Measurements from ENCODE around the gene SBF2.
"Not testable (repeated sequence)": the region's sequence is repeated elsewhere in the genome, so short reads cannot be mapped to it uniquely, and the experiment has no call there.

The SBF2 gene

DNA sequence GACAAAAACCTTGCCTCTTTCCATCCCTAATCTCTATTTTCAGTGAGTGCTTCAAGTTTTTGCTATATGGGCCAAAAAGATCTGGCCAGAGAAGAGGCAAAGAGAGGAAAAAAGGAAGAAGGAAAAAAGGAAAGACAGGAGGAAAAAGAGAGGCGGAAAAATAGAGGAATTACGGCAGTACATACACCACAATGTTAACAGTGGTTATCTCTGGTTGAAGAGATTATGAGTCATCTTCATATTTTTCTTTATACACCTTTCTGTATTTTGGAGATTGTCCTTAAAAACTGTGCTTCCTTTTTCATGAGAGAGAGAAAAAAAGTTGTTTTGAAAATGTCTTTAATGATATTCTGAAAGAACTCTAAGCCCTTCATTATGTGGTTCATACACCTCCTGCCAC is 133.7 kb downstream of the SBF2 start:
- no peak for DNase-seq

DNA sequence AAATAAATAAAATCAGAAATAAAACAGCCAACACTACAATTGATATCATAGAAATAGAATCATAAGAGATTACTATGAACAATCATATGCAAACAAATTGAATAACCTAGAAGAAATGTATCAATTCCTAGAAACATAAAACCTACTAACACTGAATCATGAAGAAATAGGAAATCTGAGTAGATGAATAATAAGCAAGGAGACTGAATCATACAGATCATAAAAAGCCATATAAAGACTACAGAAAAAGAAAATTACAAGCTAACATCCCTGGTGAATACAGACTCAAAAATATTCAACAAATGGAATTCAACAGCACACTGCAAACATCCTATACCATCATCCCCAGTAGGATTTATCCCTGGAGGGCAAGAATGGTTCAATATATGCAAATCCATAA is 135.6 kb downstream of the SBF2 start:
- no peak for DNase-seq

DNA sequence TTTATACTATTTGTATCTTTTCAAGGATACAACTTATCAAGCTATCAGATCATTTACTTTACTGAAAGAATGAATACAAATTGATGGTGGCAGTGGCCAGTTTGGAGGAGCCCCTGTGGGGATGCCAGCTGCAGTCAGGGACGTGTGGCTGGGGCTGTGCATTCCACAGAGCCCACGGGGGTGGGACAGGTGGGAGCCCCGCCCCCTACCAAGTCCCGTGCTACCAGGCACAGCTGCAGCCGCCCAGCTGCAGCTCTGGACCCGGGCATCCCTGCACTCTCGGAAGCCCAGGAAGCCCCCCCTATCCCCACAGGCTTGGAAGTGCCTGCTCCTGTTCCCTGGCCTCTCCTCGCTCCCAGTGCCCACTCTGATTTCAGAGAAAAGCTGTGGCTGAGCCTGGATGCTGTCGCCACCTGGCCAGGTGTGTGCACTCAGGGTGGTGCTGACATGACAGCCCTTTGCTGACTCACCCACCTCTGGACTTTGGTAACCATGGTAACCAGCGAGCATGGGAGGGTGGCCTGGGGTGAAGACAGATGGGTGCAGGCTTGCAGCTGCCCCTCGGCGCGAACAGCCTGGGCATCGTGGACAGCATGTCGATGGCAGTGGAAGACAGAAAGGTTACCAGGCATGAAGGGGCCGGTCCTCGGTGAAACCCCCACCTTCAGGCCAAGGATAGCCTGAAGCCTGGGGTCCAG is 138.1 kb downstream of the SBF2 start:
- DNase-seq: no peak

DNA sequence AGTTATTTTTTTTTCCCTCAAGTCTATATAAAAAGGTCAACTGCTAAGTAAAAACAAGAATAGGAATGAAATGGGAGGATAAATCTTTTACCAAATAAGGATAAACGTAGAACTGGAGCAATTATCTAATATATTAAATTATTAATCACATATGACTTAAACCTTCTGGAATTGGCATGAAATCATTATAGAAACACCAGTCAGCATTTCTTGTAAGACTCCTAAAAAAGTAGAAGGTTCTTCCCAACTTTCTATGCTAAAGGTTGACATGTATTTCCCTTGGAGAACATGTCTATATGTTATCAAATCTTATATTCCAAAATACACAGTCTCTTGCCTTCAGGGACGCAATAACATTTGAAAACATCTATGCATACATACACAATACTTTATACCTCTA is 143.2 kb downstream of the SBF2 start:
- DNase-seq: no peak

DNA sequence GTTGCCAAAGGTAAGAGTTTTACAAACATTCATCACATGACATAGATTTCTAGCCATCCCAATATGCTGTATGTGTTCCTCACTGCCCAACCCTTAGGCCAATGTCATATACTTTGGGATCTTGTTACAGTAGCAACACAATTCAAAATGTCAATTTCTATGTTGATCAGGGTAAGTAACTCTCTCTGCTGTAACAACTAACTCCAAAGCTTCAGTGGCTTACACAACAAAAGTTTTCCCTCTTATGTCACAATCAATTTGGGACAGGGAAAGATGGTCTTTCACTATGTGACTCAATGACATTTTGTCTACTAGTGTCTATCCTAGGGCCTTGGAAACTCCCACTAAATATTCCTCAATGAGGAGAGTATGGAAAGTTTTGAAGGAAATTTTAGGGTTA is 144.5 kb downstream of the SBF2 start:
- DNase-seq: no peak

DNA sequence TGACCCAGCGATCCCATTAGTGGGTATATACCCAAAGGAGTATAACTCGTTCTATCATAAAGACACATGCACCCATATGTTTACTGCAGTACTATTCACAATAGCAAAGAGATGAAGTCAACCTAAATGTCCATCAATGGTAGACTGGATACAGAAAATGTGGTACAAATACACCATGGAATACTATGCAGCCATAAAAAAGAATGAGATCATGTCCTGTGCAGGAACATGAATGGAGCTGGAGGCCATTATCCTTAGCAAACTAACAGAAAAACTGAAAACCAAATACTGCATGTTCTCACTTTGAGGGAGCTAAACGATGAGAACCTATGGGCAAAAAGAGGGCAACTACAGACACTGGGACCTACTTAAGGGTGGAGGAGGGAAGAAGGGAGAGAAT is 146.8 kb downstream of the SBF2 start:
- DNase-seq: no peak

DNA sequence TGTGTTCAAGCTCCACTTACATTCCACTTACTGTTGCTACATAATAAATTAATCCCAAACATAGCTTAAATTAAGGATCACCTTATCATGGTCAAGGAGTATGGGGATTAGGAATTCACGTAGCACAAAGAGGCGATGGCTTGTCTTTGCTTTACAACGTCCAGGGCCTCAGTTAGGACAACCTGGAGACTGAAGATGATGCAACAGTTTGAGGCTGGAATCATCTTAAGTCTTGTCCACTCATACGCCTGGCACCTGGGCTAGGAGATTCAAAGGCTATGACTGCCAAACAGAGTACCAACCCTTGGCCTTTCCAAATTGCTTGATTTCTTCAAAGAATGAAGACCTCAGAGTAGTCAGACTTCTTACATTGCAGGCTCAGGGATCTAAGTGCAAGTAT is 149.1 kb downstream of the SBF2 start:
- no peak for DNase-seq

DNA sequence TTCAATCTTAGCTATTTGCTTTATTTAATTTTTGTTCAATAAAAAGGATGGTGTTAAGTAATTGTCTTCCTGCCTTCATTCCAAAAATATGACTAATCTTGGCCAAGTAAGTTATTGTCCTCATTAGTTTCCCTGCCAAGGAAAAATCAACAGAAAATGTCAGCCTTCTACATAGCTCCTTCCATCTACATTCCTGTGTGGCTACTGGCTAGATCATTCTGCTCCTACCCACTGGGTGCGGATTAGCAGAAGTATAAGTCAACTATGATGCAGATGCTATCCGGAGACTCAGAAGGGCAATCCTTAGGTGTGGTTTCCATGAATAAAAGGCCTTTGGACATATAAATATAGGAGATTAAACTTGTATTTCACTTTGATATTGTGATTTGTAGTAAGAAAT is 154.4 kb downstream of the SBF2 start:
- no peak for DNase-seq

DNA sequence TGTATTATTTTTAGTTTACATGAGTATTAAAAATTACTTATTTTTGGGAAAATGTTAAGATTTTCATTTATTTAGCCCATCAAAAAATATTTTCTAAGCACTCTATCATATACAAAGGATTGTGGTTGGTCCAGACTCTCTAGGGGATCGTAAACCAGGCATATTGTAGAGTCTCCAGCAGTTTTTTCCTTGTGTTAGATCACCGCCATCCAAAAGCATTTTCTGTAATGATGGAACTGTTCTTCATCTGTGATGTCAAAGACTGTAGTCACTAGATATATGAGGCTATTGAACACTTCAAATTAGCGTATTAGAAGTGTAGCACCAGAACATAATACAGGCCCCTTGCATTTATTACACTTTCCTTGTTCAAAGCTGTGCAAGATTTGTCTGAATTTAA is 154.9 kb downstream of the SBF2 start:
- DNase-seq: no peak

DNA sequence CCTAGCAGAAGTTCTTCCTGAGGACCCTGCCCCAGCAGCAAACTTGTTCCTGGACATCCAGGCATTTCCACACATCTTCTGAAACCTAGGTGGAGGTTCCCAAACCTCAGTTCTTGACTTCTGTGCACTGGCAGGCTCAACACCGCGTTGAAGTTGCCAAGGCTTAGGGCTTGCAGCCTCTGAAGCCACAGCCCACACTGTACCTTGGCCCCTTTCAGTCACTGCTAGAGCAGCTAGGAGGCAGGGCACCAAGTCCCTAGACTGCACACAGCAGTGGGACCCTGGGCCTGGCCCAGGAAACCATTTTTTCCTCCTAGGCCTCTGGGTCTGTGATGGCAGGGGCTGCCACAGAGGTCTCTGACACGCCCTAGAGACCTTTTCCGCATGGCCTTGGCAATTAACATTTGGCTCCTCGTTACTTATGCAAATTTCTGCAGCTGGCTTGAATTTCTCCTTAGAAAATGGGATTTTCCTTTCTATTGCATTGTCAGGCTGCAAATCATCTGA is 159.0 kb downstream of the SBF2 start:
- no peak for DNase-seq

DNA sequence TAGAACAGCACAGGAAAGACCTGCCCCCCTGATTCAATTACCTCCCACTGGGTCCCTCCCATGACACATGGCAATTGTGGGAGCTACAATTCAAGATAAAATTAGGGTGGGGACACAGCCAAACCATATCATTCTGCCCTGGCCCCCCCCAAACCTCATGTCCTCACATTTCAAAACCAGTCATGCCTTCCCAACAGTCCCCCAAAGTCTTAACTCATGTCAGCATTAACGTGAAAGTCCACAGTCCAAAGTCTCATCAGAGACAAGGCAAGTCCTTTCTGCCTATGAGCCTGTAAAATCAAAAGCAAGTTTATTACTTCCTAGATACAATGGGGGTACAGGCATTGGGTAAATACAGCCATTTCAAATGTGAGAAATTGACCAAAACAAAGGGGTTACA is 159.8 kb downstream of the SBF2 start:
- DNase-seq: not testable (repeated sequence)

DNA sequence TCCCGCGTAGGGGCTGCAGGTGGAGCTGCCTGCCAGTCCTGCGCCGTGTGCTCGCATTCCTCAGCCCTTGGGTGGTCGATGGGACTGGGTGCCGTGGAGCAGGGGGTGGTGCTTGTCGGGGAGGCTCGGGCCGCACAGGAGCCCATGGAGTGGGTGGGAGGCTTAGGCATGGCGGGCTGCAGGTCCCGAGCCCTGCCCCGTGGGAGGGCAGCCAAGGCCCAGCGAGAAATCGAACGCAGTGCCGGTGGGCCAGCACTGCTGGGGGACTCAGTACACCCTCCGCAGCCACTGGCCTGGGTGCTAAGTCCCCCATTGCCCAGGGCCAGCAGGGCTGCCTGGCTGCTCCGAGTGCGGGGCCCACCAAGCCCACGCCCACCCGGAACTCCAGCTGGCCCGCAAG is 160.8 kb downstream of the SBF2 start:
- not testable (repeated sequence) for DNase-seq

DNA sequence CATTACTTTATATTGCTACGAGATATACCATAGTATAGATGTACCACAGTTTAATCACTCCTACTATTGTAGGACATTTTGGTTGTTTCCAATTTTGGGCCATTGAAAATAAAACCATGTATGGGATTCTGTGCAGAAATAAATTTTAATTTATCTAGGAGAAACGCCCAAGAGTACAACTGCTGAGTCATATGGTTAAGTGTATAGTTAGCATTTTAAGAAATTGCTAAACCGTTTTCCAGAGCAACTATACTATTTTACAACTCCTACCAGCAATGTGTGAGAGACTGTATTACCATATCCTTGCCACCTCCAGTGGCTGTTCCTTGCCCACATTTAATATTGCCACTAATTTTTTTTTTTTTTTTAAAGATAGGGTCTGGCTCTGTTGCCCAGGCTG is 163.1 kb downstream of the SBF2 start:
- no peak for DNase-seq

DNA sequence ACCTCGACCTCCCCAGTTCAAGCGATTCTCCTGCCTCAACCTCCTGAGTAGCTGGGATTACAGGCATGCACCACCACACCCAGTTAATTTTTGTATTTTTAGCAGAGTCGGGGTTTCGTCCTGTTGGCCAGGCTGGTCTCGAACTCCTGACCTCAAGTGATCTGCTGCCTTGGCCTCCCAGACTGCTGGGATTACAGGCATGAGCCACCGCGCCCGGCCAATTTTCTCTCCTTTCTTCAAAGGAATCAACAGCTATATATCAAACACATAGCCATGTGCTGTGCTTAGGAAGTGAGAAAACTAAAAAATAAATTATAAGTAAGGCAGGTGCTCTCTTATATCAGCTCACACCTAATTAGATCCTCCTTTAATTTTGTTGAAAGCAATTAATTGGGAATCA is 164.8 kb downstream of the SBF2 start:
- not testable (repeated sequence) for DNase-seq

DNA sequence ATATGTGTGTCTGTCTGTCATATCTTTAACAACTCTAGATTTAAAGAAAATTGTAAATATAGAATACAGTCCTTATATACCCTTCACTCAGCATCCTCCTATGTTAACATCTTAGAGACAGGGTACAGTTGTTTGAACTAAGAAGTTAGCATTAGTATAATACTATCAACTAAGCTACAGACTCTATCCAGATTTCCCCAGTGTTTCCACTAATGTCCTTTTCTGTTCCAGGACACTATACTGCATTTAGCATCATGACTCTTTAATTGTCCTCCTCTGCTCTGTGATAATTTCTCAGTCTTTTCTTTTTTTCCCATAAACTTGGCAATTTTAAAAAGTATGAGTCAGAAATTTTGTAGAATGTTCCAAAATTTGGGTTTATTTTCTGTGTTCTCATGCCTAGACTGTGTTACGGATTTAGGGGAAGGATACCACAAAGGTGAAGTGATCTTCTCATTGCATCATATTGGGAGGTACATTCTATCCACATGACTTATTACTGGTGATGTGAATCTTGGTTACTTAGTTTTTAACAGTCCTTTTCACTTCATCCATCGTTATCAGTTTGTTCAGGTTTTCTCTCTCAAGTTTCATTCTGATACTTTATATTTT is 168.4 kb downstream of the SBF2 start:
- DNase-seq: no peak

DNA sequence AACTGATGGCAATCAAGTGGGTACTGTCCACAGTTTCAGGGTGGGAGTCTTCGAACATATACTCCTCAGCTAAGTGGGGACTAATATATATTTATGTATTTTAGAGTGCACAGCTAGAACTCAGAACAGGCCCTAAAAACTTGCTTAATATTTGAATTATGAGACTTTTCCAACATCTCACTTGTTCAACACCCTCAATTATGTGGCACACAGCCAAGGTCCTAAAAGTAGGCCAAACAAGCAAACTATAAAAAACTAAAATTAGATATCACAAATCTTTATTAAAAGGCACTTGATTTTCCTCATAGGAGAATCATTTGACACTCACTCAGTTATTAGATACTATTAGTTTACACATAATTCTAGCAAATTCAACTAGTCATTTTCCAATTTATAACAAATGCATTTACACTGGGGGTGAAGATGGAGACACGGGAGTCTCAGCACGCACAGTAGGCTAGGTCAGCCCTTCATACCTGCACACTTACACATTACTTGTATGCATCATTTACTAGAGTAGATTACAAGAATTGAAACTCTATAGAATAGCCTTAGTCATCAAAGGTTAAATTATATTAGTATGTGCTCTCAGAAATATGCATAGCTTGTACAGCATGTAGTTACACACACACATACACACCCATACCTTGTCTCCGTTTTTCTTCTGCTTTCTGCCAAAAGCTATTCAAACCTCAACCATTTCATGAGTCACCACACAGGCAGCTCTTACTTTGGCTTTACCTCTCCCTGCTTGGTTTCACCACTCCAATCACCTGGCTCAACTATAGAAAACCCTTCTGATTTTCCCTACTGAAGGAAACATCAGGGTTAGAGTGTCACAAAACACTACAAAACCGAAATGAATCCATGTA is 171.5 kb downstream of the SBF2 start:
- DNase-seq: no peak

DNA sequence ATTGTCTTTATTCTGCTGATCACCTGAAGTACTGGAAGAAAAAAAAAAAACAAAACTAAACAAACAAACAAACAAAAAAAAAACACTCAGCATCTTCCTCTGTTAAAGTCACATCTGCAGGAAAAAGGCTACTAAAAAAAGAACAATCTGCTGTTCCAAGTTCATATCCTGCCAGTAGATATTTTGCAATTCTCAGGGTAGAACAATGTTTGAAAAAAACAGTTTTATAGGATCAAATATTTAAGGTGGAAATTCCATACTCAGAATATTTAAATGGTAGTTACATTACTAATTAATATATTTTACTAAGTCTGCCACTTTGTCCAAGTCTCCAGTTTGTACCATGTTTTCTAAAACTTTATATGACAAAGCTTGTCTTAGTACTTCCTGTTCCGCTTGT is 175.2 kb downstream of the SBF2 start:
- DNase-seq: no peak

DNA sequence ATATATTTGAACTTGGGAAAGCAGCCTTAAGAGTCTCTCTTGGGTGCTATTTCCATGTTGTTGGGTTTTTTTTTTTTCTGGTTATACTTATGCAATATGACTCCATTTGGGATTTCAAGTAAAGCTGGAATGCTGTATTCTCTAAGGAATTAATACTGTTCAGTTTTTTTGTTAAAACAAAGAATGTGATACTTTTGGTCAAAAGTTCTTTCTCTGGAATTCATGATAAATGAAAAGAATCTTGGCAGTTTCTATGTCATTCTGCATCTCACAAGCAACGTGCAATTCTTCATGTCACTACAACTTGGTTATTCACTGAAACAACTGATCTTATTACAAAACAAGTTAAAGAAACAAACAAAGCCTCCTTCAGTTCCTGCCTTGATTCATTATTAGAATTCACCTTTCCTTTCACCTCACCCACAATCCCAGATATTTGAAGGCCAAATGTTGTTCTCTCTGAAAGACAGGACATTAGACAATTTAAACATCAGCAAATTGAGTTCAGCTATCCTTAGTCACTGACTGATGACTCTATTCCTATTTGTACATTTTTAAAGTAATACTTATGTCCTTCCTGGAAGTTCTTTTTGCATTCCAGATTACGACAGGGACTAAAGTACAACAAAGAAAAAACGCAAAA is 176.2 kb downstream of the SBF2 start:
- DNase-seq: no peak

DNA sequence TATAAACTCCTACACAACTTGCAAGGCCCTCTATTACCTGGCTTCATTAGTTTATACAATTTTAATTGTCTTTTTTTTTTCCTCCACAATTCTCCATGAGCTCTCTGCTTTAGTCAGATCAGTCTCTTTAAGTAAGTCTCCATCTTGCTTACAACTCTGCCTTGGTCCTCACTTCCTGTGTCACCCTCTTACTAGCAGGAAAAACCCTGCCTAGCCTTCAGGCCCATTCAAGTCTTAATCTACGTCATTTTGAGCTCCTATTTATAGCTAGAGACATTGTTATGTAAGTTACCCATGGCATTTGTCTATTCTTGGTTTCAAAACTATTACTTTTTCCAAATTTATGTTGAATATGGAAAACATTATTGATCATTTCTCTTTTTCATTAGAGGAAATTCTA is 177.4 kb downstream of the SBF2 start:
- no peak for DNase-seq

DNA sequence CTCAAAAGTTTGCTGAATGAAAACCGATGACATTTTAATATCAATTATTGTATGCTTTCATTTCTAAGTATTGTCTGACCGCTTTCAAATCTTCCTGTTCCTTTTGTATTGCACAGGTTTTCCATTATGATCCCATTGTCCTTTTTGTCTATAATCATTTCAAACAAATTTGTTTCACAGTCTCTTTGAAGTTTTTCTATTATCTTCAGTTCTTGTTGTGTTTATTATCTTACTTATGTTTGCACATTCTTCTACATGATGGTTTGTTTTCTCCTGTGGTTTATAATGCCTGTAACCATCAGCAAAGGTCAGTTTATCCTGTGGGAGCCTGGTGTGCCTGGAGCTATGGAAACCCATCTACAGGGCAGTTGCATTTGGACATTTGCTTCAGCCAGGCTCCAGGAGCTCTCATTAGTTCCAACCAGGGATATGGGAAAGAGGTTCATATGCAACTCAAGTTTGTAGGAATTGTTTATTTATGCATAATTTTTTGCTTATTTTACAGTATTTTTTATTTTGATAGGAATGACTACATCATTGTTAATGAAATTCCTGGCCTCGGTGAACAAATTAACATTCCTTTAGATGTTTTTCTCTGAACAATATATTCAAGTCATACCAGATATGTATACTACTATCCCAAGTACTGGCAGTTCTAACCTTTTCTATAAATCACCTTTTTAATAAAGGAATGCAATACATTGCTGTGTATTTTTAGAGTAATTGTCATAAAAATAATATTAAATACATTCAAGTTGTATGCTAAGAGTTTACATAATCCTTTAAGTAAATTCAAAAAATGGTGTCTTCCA is 179.2 kb downstream of the SBF2 start:
- no peak for DNase-seq

DNA sequence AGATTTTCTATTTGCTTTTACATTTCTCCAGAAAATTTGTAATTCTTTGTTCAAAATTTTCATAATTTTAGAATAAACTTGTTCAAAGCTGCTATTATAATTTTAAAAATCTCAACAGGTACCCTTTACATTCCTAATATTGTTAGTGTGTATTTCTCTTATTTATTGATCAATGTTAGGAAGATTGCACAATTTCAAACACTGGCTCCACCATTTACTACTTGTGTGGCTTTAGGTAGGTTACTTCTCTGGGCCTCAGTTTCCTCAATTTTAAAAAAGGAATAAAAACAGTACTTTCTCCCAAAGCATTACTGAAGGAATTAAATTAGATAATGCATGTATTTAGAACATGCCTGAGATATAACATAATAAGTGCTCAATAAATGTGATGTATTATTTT is 180.2 kb downstream of the SBF2 start:
- DNase-seq: no peak

DNA sequence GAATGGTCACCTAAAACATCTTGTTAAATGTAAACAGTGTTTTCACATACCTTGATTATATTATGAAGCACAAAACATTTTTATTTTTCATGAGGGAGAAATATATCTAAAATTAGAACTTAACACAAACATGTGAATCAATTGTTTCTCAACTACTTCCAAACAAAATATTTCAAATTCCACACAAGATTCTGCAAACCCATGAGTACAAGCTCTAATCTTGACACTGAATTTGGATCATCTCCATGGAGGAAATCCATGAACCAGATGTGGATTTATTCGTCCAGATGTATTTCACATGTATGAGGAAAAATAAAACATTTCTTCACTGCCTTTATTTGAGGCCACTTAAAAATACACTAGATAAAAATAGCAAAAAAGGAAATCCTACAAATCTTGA is 184.2 kb downstream of the SBF2 start:
- DNase-seq: no peak
